HG02571 (cell line): ENCODE measurements around the gene GPD1L.
A peak's percentile ranks its signal among the peaks of the same experiment; 100 is the strongest.
"Not testable (repeated sequence)": the region's sequence is repeated elsewhere in the genome, so short reads cannot be mapped to it uniquely, and the experiment has no call there.

Experiments used
- ATAC-seq: cut with Tn5 transposase; IDR thresholded peaks from one replicate; pipeline ENCODE4 v1.9.1; 2021; ENCODE audit warnings: mild to moderate bottlenecking, moderate library complexity; ENCODE audit not compliant: unreplicated experiment

The GPD1L gene

DNA sequence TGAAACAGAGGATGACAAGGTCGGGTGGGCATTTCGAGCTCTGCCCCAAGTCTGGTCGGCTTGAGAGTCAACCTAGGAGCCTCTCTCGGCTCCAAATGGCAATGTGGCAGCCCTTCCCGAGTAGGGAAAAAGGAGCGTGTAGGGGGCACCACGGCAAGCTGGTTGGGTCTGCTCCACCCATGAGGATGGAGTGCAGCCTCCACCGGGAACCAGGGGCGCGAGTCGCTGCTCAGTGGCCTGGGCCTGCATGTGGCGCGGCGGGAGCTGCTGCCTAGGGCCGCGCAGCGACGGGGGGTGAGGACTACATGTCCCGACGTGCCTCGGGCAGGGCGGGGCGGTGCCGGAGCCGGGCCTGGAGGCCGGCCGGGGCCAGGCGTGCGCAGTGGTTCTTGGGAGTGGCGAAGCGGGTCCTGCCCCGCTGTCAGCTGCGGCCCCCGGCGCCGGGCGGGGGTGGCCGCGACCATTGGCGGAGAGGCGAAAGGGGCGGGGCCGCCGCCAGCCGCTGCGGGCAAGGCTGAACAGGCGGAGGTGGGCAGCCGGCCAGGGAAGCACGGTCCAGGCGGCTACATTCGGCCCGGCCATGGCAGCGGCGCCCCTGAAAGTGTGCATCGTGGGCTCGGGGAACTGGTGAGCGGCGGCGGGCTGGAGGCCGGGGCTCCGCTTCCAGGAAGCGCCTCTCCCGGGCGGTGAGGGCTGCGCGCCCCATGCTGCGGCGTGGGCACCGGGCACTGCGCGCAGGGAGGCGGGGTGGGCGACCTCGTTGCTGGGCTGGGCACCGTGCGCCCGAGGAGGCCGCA is at the start of gene GPD1L:
GPD1L (plus strand) TSS at position 489 of the 797 bp plus-strand sequence; CDS start at position 581, 92 bp downstream.
- ATAC-seq: peak; percentile 100

DNA sequence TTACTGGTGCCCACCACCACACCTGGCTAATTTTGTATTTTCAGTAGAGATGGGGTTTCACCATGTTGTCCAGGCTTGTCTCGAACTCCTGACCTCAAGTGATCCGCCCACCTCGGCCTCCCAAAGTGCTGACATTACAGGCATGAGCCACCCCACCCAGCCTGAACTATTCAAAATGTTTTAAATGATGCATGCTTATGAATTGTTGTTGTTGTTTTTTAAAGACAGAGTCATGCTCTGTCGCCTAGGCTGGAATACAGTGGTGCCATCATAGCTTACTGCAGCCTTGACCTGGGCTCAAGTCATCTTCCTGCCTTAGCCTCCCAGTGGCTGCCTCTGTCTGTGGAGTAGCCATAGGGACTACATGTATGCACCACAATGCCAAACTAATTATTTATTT is 48.0 kb upstream of the GPD1L start:
- not testable (repeated sequence) for ATAC-seq

- no peak for ATAC-seq
Measured at GRCh38 chr3:32062950-32063582, 43.4 kb upstream of the GPD1L start.

- no peak for ATAC-seq
Measured at GRCh38 chr3:32066686-32067085, 39.7 kb upstream of the GPD1L start.

DNA sequence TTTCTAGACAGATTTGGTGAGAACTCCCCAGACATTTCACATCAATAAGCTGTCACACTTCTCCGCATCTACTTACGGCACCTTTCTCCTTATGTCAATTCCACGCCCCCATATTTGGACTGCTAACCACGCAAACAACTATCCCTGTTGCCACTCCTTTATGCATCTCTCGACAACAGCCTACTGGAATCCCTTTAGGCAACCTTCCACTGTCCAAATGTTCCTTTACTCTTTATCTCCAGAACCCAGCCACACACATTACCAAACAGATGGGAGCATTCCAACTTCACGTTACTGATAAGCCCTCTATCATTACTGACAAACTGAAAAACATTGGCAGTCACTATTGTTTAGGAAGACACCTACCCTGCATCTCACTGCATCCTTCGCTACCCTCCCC is 32.2 kb upstream of the GPD1L start:
- not testable (repeated sequence) for ATAC-seq

- no peak for ATAC-seq
Measured at GRCh38 chr3:32076566-32076965, 29.9 kb upstream of the GPD1L start.

GRCh38 chr3:32077260-32078084 is 28.9 kb upstream of the GPD1L start:
- ATAC-seq: no peak

- no peak for ATAC-seq
Measured at GRCh38 chr3:32078085-32078634, 28.3 kb upstream of the GPD1L start.

DNA sequence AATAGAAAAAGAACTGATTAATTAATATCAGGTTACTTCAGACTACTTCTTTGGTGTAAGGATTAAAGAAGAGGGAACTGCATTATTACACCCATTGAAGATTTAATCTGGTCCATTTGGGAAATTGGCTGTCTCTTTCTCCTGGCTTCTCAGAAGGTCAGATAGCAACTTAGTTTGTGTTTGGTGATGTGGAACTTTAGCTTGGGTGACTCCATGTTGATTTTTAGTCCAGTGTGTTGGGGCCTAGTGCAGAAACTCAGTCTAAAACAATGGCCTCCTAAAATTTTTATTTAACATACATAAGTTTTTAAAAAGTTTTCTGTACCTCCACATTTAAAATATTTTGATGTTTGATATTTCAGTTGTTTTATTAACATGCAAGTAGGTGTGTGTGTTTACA is 27.6 kb upstream of the GPD1L start:
- no peak for ATAC-seq

DNA sequence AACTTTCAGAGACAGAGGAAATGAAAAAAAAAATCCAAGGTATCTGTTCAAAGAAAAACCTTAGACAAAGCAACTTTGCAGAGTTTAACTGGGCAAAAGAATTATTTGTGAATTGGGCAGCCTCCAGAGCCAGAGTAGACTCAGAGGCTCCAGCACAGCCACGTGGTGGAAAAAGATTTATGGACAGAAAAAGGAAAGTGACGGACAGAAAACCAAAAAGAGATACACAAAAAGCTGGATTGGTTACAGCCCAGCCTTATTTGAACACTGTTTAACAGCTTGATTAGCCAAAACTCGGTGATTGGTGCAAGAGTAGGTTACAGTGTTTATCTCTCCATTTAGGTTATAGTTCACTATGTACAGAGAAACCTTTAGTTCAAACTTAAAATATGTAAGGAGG is 23.7 kb upstream of the GPD1L start:
- ATAC-seq: no peak

DNA sequence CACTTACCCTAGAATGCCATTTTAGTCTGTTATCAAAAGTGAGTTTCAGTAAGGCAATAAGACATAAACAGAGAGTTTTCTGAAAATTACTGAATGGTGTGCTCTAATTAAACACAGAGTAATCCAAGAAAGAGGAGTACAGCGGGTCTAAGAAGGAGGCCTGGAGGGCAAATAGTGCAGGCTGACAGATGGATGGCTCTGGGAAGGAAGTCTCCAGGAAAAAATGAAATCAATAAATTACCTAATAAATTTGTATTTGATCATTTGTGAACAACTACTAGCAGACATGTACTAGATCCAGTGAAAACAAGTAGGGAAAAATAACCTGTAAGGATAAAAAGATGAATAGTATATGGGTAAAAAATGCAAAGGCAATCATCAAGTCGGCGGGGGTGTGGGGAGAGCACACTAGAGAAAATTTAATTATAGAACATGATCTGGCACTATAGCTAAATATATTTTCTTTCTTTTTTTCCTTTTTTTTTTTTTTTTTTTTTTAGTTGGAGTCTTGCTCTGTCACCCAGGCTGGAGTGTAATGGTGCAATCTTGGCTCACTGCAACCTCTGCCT is 22.6 kb upstream of the GPD1L start:
- no peak for ATAC-seq

GRCh38 chr3:32084870-32085269 is 21.6 kb upstream of the GPD1L start:
- ATAC-seq: no peak

GRCh38 chr3:32086464-32086863 is 20.0 kb upstream of the GPD1L start:
- no peak for ATAC-seq

DNA sequence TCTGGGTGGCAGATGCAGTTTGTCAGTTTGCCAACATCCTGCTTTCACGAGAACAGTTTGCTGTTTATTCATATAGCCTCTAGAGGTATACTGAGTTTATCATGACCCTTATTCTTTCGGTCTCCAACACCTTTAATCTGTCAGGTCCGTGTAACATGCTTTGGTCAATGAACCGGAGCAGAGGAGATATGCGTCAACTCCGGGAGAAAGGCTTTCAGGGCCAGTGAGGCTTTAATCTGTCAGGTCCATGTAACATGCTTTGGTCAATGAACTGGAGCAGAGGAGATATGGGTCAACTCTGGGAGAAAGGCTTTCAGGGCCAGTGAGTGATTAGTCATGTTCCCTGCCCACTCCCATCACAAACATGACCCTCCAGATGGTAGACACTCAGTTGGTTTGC is 16.9 kb upstream of the GPD1L start:
- ATAC-seq: no peak

- ATAC-seq: no peak
Measured at GRCh38 chr3:32093204-32093603, 13.2 kb upstream of the GPD1L start.

DNA sequence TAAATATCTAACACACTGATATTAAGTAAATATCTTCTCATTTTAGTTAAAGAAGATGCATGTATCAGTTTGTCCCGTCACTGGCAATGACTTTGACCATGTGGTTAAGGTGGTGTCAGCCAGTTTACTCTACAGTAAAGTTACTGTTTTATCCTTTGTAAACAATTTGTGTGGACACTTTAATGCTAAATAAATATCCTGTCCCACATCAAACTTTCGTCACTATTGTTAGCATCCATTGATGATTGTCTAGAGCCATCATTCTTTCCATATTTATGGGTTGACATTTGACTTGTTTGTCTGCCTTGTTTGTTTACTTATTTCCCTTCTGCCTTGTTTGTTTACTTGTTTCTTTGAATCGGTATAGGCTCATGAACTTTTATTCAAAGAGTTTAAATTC is 11.0 kb upstream of the GPD1L start:
- ATAC-seq: no peak

- ATAC-seq: peak; percentile 56
Measured at GRCh38 chr3:32097768-32098167, 8.7 kb upstream of the GPD1L start.

DNA sequence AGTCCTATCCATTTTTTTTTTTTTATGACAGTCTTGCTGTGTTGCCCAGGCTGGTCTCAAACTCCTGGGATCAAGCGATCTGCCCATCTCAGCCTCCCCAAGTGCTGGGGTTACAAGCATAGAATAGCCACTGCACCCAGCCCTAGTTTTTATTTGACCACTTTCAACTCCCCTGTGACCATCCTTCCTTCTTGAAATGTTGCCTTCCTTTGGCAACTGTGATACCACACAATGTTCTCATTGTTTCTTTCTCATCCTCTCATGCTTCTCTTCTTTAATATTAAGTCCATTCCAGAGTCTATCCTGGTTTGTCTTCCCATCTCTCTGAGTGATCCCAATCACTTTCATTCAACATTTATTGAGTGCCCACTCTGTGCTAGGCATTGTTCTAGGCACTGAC is 7.9 kb upstream of the GPD1L start:
- ATAC-seq: no peak

- ATAC-seq: no peak
Measured at GRCh38 chr3:32100465-32100864, 6.0 kb upstream of the GPD1L start.

DNA sequence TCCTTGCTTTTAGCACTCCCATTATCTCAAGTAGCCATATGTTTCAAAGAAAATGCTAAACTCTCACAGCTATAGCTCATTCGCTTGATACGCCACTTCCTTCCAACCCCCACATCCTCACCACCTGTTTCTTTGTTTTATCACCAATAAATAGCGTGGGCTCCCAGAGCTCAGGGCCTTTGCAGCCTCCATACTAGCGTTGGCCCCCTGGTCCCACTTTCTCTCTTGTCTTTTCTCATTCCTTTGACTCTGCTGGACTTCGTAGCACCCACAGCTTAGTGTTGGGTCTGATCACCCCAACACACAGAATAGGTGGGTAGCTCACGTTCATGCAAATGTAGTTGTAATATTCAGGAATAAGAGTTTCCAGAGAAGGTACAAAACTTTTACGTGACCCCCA is 4.1 kb upstream of the GPD1L start:
- no peak for ATAC-seq

DNA sequence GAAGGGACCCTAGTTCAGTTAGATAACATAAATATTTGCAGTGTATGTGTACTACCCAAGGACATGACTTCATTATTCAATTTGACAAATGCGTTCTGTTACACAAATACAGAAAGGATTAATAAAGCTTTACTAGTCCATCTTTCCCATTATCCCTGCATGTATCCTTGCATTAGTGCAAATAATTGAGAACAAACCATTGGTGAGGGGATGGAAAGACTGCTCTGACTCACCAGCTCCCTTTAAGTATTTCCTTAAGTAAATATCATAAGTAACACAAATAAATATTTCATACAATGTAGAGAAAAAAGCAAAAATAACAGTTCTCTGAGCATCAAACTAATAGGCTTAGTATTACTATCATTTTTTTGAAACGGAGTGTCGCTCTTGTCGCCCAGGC is 1.9 kb upstream of the GPD1L start:
- no peak for ATAC-seq
